Stimulated activated CD8-positive, alpha-beta memory T cell treated with anti-CD3 and anti-CD28 coated beads, Interleukin-4, amount 100 ng/mL, for 1 hour (primary cell): ENCODE data around the gene ACTN4.

Experiments
- DNase-seq, 2 donors: peaks; one replicate each; pipeline ENCODE4 v3.0.0-alpha.2; 2020; ENCODE audit warnings: low read depth in 2 of 2, low spot score in 1 of 2

The ACTN4 gene

DNA sequence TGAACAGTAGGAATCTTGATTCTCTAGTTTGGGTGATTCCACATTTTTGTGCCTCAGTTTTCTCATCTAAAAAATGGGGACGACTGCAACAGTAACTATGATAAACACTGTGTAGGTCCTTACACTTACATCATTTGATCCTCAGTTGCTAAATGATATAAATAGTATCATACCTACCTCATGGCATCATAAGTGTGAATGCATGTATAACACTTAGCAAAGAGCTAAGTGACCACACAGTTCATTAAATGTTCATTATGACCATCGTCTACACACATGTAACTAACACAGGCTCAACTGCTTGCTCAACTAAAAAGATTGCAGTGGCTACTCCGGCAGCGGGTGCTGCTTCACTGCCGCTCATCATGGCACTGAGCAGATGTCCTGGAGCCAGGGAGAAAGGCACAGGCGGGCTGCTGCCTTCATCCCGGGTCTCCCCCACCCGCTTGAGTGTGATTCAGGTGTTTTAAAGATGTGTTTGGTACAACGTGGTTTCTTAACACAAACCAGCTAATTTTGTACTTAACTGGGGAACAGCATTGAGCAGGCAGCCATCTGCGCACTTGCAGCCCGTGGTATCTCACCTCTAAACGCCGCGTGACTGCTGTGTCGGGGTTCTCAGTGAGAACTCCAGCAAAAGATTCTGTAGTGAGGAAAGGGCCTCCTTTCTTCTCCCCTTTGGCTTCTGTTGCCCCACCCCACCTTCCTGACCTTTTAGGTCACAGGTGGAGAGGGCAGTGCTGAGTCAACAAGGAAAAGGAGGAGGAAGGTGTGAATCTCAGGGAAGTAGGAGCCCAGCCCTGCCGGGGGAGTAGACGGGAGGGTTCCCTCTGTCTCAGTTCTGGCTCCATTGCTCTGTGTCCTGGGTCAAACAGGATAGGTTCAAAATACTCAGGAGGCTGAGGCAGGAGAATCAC, 11.7 kb upstream of the ACTN4 start:
- DNase-seq, result no peak

DNA sequence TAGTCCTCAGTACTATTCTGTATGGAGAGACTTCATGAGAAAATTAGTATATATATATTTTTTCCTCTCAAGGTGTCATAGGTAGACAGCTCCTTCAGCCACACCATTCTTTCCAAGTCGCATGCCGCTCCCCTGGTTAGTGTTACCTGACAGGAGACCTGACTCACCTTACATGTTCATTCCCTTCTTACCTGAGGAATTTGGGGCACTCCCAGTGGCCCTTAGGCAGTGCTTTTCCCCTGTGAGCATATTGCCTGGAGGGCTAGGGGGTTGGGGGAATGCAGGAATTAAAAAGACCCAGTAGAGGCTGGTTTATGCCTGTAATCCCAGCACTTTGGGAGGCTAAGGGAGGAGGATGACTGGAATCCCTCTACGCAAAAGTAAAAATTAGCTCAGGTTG, 9.0 kb upstream of the ACTN4 start:
- DNase-seq, result no peak

GRCh38 chr19:38639679-38640078, 7.8 kb upstream of the ACTN4 start:
- no peak for DNase-seq

- no peak for DNase-seq
Measured at GRCh38 chr19:38640368-38640767, 7.1 kb upstream of the ACTN4 start.

GRCh38 chr19:38642176-38642575, 5.3 kb upstream of the ACTN4 start:
- DNase-seq, result no peak

DNA sequence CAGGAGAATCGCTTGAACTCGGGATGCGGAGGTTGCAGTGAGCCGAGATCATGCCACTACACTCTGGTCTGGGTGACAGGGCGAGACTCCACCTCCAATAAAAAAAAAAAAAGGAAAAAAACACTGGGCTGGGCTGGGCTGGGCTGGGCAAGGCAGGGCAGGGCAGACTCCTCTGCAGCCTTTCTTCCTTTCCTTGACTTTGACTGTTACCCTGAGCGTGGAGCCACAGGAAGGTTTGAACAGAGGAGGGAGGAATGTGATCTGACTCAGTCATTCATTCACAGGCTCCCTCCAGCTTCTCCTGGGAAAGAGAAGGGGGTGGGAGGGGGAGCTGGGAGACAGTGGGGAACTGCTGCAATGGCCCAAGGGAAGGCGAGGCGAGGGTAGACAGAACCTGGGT, 2.7 kb upstream of the ACTN4 start:
- DNase-seq, result no peak

GRCh38 chr19:38647966-38648768, 718 bp downstream of the ACTN4 start:
- DNase-seq, result no peak

GRCh38 chr19:38648769-38649304, 1.4 kb downstream of the ACTN4 start:
- DNase-seq, result no peak

DNA sequence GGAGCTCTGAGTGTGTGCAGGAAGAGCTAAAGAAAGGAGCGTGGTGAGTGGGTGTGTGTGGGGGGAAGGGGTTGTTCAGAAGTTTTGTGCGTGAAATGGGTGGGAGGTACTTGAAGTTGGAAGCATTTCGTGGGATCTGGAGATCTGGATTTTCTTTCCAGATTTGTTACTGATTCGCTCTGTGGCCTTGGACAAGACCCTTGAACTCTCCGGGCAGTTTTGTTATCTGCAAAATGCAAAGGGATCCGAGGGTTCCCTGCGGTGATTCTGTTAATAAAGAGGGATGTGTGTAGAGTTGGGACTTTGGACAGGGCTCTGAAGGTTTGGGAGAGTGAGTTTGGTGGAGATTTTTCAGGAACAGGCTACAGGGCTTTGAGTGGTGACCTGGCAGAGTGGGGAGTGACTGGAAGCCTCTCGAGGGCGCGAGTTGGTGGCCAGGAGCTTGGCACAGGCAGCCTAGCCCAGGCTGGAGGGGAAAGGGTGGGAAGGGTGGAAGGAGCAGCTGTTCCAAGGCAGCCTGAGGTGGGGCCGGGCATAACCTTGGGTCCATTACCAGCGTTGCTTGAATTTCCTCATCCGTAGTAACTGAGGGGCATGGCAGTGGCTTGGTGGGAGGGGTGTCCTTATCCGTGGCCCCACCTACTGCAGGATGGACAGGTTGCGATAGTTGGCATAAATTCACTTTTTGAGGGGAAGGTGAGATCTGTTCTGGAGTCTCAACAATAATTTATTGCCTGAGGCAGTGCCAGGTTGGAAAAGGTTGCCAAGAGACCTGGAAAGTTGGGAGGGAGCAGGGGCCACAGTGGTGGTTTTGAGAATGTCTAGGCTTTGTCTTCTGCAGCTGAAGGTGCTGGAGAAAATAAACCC, 2.1 kb downstream of the ACTN4 start:
- no peak for DNase-seq

GRCh38 chr19:38650172-38650775, 2.8 kb downstream of the ACTN4 start:
- no peak for DNase-seq

DNA sequence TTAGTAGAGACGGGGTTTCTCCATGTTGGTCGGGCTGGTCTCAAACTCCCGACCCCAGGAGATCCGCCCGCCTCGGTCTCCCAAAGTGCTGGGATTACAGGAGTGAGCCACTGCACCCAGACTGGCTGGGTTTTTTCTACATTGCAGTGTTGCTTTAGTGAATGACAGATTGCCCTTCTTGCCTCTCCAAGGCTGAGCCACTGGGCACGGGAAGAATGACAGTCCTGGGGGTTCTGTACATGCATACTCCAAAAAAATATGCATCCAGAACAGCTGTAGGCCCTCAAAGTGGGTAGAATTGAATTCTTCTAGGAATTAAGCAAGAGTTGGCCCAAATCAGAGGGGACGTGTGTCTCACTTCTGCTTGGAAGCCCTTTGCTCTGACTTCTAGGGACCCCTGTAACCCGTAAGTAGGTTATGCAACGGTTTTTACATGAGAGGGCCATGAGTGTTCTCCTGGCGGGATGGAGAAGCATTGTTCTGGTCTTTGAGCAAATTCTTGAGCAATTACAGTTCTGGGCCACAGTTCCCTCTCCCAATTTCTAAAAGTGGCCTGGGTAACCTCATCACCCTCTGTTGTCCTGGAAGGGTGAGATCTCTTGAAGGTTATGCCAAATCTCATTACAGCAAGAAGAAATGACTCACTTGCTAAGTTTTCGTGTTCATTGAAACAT, 3.6 kb downstream of the ACTN4 start:
- no peak for DNase-seq

DNA sequence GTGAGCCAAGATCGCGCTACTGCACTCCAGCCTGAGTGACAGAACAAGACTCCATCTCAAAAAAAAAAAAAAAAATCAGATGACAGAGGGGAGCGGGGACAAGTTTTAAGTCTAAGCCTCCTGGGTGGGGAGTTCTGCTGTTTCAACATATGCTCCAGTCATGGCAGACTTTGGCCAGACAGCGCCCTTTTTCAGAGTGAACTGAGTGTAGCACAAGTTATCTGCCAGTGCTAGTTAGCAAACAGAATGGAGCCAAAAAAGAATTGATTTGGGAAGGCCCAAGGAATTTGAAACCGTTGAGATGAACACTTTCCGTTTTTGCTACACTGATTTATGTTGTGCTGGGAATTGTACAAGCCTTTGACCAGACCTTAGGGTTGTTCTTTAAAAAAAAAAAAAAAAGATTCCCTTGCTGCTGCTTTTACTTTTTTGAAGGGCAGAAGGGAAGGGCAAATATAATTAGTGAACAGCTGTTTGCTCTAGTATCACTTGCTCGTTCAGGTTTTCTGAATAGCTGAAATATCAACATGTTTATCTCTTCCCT, 5.7 kb downstream of the ACTN4 start:
- DNase-seq, result no peak

DNA sequence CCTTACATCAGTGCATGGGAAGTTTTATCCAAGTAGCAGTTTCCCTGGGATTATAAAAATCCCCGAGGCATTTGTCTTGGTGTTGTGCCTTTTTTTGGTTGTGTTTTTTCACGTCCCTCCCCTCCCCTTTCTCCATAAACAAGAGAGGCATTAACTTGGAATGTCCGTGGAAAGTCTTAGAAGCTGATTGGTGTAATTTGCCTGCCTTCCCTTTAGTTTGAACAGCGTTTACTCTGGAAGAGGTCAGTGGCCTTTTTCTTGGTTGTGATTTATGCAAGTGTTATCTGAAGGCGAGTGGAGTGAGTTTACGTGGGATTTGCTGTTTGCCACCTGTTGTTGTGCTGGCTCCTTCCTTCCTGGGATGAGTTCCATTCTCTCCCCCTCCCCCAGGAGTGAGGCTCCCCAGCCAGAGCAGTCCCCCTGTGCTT, 7.2 kb downstream of the ACTN4 start:
- DNase-seq, result no peak

DNA sequence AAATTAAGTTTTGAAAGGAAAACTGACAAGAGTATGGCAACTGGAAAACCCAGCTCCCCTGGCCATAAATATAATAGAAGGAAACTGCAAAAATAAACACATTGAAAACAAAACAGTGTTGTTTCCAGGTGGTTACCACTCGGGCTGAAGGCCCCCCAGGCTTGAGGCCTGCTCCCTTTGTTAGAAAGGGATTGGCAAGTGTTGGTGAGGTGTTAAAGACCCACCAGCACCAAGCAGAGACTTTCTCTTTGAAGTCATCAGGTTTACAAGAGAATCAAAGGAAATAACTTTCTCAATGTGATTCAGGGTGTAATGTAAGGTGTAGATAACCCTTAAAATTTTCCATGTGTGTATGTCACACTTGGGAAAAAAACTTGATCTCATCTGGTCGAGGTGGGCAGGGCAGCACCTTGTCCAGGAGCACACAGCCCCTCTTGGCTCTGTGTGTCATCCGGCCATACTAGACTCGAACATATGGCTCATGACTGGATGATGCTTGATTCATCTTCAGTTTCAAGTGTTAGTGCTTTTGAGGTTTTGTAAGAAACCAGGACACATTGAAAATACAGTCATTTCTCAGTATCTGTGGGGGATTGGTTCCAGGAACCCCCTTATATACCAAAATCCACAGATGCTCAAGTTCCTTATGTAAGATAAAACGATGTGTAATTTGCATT, 7.8 kb downstream of the ACTN4 start:
- DNase-seq, result no peak

GRCh38 chr19:38656171-38656981, 8.9 kb downstream of the ACTN4 start:
- no peak for DNase-seq

GRCh38 chr19:38657633-38658222, 10.3 kb downstream of the ACTN4 start:
- DNase-seq, result no peak

- DNase-seq, result no peak
Measured at GRCh38 chr19:38658462-38659306, 11.2 kb downstream of the ACTN4 start.
